ENCODE measurements around the gene SPPL2B.
"Not testable (repeated sequence)": the region's sequence is repeated elsewhere in the genome, so short reads cannot be mapped to it uniquely, and the experiment has no call there.

SPPL2B gene

GRCh38 chr19:2382530-2383222, 54.2 kb downstream of the SPPL2B start:
- no peak for DNase-seq

GRCh38 chr19:2385053-2385721, 56.7 kb downstream of the SPPL2B start:
- peak; percentile 31 for DNase-seq

GRCh38 chr19:2387367-2388288, 59.1 kb downstream of the SPPL2B start:
- no peak for DNase-seq

GRCh38 chr19:2389594-2389993, 61.1 kb downstream of the SPPL2B start:
- DNase-seq, result no peak

GRCh38 chr19:2391118-2391725, 62.7 kb downstream of the SPPL2B start:
- peak; percentile 60 for DNase-seq

DNA sequence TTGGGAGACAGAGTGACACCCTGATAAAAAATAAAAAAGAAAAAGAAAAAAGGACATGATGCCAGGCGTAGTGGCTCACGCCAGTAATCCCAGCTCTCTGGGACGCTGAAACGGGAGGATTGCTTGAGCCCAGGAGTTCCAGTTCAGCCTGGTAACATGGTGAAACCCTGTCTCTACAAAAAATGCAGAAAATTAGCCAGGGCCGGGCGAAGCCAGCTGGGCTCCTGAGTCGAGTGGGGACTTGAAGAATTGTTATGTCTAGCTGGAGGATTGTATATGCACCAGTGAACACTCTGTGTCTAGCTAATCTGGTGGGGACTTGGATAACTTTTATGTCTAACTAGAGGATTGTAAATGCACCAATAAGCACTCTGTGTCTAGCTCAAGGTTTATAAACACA, 63.9 kb downstream of the SPPL2B start:
- DNase-seq, result no peak

DNA sequence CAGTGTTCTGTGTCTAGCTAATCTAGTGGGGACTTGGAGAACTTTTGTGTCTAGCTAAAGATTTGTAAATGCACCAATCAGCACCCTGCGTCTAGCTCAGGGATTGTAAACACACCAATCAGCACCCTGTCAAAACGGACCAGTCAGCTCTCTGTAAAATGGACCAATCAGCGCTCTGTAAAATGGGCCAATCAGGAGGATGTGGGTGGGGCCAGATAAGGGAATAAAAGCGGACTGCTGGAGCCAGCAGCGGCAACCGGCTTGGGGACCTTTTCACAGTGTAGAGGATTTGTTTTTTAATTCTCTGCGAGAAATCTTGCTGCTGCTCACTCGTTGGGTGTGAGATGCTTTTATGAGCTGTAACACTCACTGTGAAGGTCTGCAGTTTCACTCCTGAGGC, 64.4 kb downstream of the SPPL2B start:
- DNase-seq, result not testable (repeated sequence)

DNA sequence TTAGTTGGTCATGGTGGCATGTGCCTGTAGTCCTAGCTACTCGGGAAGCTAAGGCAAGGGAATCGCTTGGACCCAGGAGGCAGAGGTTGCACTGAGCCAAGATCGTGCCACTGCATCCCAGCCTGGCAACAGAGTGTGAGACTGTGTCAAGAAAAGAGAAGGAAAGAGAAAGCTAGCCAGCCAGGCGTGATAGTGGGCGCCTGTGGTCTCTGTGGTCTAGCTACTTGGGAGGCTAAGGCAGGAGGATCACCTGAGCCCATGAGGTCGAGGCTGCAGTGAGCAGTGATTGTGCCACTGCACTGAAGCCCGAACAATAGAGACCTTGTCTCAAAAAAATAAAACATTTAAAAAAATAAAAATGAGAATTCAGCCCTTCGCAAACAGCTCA, 65.6 kb downstream of the SPPL2B start:
- no peak for DNase-seq

DNA sequence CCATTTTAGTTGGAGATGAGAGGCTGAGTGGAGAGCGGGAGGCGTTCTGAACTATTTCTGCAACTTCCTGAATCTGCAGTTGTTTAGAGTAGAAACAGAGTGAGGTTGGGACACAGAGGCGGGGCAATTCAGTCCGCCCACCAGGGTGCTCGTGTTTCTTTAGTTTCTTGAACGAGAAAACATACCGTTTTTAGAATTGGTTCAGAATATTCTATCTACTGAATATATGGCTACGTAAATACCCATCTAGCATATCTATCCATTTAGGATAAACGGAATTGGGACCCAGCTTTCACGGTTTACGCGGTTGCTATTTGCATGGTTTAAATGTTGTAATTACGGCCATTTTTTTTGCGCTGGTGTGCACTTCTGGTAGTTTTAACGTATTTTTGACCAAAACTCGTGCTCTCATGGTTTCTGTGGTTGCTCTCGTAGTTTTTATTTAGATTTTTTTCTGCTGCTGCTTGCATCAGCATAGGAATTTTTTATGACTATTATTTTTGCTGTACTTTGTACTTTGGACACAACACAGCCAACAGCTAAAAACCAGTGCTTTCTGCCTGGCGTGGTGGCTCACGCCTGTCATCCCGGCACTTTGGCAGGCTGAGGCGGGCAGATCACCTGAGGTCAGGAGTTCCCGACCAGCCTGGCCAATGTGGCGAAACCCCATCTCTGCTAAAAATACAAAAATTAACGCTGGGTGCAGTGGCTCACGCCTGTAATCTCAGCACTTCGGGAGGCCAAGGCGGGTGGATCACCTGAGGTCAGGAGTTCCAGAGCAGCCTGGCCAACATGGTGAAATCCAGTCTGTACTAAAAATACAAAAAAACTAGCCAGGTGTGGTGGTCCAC, 66.2 kb downstream of the SPPL2B start:
- DNase-seq, result no peak

DNA sequence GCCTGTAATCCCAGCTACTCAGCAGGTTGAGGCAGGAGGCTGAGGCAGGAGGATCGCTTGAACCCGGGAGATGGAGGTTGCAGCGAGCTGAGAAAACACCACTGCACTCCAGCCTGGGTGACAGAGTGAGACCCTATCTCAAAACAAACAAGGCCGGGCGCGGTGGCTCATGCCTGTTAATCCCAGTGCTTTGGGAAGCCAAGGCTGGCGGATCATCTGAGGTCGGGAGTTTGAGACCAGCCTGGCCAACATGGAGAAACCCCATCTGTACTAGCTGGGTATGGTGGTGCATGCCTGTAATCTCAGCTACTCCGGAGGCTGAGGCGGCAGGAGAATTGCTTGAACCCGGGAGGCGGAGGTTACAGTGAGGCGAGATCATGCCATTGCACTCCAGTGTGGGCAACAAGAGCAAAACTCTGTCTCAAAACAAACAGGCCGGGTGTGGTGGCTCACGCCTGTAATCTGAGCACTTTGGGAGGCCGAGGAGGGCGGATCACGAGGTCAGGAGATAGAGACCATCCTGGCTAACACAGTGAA, 66.9 kb downstream of the SPPL2B start:
- not testable (repeated sequence) for DNase-seq

DNA sequence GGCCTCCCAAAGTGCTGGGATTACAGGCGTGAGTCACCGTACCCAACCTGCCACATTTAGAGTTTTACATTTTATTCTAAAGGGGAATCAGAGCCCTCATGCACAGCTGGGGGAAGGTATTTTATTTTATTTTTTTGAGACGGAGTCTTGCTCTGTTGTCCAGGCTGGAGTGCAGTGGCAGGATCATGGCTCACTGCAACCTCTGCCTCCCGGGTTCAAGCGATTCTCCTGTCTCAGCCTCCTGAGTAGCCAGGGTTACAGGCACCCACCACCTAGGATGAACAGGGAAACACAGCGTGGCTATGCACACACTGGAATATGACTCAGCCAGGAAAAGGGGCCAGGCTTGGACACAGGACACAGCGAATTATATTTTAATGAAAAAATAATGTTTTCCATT, 68.7 kb downstream of the SPPL2B start:
- not testable (repeated sequence) for DNase-seq

DNA sequence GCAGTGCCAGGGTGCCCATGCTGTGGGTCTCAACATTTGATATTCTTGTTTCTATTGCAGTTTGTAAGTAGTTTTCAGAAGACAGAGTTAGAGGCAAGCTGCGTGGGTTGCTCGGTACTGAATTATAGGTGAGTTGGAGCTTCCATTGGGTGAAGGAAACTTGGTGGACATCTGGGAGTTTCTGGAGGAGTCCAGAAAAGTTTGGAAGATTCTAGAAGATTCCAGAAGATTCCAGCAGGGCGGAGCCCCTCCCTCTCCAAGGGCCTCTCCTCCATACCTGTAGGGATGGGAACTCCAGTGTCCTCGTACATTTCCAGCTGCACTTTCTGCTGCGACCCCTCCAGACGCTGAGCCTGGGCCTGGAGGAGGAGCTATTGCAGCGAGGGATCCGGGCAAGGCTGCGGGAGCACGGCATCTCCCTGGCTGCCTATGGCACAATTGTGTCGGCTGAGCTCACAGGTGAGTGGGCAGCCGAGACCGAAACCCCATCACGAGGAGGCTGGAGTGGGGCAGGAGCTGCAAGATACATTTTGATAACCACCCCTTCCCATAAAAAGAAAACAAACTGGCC, 70.3 kb downstream of the SPPL2B start:
- DNase-seq, result no peak

DNA sequence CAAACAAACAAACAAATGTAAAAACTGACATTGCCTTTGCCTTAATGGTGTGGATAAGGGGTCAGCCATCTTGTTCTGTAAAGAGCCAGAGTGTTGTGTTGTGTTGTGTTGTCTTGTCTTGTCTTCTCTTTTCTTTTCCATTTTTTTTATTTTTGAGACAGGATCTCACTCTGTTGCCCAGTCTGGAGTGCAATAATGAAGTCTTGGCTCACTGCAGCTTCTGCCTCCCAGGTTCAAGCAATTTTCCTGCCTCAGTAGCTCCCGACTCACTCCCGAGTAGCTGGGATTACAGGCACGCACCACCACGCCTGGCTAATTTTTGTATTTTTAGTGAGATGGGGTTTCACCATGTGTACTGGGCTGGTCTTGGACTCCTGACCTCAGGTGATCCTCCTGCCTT, 71.1 kb downstream of the SPPL2B start:
- no peak for DNase-seq
